SH-SY5Y (cell line): Measurements from ENCODE around the gene PNKP.

Source experiments
- GATA2 ChIP-seq: IDR thresholded peaks from 2 replicates; pipeline ENCODE4 v1.6.1; 2011; ENCODE audit warnings: mild to moderate bottlenecking, low read depth, low read length
- GATA3 ChIP-seq: IDR thresholded peaks from 2 replicates; pipeline ENCODE4 v1.6.1; 2011; ENCODE audit warnings: low read depth, mild to moderate bottlenecking, low read length, moderate library complexity

- TF ChIP-seq GATA2 = no peak
- TF ChIP-seq GATA3 = no peak
Observed at GRCh38 chr19:49855277-49855675, 12.1 kb downstream of the PNKP start.
